LoVo (cell line): ENCODE data around the gene PYGO2.
A peak's percentile ranks its signal among the peaks of the same experiment; 100 is the strongest.

Experiments
- DNase-seq: peaks from one replicate; pipeline ENCODE4 v3.0.0-alpha.2; 2016; ENCODE audit warnings: low spot score

PYGO2 gene

DNA sequence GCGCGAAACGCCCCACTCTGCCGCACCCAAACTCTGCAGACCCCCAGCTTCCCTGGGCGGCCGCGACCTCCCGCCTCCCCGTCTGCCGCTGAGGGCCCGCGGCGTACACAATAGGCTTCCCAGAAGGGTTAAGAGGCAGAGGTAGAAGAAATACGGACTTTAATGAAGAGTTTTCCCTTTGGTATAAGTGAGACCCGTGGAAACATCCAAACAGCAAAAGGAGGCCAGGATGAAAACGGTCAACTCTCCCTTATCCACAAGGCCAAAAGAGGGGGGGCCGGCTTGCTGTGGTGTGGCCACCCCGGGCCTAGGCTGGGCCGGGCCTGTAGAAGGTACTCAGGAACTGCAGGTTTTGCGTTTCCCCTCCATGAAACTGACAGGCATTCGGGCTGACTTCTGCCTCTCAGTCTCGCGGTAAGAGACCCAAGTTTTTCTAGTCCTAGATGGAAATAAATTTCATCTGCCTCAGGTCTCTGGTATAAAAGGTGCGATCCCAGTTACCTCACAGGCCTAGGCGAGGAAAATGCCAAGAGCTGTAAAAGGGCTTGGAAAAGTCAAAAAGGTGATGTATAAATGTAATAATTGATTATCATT lies 671 bp upstream of the PYGO2 start:
- no peak for DNase-seq

DNA sequence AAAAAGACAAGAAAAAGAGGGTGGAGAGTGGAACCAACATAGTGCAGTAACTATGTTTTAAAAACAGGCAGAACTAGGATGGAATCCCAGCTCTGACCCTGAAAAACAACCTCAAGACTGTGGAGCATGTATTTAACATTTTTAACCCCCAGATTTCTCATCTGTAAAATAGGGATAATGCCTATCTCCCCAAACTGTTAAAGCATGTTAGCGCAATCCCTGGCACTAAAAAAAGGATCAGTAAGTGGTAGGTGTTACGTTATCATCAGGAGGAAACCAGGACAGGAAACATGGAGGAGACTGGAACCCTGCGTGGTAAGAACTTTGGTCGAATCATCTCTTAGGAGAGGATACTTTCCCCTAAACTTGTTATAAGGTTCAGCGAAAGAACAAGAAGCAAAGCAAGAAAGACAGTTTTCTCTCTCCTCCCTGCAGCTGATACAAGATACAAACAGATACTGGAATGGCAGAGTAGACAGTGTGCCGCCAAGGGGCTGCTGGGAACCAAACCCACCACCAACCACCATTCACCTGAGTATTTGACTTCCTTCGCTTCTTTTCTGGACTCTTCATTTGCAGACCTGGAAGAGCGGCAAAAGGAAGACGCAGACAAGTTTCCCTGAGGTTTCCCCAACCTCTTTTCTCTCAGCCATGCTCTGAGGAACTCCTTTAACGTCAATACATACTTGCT lies 991 bp downstream of the PYGO2 start:
- DNase-seq: no peak

DNA sequence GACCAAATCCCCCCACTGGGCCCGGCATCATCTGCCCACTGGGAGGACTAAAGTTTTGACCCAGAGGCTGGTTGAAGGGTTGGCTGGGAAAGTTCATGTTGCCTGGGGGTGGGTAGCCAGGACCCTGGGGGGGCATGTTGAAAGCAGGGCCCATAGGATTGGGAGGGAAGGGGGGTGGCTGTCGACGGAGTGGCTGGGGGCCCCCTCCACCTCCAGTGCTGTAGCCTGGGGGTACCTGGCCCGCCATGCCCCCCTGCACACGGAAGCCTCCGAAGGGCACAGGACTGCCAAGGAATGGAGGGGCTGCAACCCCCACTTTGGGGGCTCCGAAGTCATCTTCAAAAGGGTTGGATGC lies 2.2 kb downstream of the PYGO2 start:
- no peak for DNase-seq

DNA sequence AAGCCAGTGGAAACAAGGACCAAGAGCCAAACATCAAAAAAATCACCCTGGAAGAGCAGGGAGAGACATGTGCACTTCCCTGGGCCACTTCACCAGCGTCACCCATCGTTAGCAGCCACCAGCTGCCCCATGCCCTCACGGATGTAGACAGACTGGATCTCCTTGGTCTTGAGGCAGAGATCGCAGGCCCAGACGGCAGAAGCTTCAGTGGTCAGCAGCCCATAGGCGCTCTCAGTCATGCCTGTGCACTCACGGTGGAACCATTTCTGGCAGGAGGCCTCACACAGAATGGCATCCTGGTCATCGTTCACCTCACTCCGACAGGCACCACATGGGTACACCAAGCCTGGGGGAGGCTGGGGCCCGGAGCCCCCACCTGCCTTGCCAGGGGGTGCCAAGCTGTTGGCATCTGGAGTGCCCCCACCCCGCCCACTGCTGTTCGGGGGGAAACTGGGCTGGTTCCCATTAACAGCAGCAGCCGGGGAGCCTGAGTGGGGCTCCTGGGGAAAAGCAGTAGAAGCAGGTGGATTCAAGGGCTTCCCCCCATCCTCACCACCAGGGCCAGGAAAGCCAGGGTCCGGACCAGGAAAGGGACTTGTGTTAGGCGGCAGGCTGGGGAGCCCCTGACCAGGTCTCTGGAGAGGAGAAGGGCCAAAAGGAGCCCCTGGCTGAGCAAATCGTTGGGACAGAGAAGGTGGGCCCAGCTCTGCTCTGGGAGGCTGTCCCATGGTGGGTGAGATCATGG lies 2.7 kb downstream of the PYGO2 start:
- DNase-seq: no peak

DNA sequence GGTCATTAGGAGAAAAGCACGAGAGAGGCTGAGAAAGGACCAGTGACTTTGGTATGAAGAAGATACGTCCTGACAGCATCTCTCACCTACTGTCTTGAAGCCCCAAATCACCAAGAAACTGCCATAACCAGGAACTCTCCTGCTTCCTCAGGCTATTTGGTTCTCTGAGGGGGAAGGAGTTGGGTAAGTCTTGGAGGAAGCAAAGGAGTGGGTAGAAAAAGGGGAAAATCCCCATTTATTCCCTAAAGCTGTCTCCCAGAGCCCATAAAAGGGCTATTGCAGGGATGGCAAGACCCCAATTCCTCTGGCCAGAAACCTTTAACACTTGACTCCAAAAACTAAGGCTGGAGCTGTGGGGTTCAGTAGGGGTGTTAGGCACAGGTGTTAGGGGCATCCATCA lies 3.5 kb downstream of the PYGO2 start:
- DNase-seq: no peak

DNA sequence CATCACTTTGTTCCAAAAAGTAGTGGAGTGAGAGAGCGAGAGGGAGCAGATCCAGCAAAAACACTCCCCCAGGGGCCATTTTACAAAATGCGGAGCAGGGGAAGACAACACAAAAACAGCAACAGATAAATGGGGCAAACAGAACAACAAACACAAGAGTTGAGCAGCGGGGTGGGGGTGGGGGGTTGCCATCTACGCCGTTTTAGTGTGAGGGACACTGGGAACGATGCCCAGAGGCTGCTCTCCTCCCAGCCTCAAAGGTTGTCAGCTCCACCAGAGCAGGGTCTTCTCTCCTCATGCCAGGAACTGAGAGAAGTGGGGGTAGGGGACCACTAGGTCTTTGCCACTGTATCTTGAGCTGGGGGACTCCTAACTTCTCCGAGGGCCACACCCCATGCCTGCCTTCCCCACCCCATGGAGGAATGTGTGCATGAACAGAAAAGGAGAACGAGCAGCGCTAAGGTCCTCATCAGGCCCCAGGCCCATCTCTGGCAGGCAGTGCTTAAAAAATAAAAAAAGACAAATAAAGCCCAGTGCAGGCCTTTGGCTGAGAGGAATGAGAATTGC lies 4.4 kb downstream of the PYGO2 start:
- DNase-seq: no peak

DNA sequence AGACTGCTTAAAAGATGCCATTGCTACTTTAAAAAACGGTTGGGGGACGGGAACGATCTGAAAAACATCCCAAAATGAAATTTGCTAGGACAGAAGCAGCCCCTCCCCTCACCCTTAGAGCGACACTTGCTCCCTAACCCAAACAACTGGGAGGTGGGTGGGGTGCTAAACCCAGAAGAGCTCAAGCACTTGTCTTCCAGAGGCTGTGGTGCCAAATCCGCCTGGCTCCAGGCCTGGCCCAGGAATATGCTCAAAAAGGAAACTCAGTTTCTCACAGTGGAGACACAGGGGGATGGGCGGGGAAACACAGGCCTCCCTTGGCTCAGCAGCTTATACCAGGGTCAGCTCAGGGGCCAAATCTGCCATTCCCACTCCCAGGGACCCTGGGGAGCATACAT lies 5.0 kb downstream of the PYGO2 start:
- no peak for DNase-seq

DNA sequence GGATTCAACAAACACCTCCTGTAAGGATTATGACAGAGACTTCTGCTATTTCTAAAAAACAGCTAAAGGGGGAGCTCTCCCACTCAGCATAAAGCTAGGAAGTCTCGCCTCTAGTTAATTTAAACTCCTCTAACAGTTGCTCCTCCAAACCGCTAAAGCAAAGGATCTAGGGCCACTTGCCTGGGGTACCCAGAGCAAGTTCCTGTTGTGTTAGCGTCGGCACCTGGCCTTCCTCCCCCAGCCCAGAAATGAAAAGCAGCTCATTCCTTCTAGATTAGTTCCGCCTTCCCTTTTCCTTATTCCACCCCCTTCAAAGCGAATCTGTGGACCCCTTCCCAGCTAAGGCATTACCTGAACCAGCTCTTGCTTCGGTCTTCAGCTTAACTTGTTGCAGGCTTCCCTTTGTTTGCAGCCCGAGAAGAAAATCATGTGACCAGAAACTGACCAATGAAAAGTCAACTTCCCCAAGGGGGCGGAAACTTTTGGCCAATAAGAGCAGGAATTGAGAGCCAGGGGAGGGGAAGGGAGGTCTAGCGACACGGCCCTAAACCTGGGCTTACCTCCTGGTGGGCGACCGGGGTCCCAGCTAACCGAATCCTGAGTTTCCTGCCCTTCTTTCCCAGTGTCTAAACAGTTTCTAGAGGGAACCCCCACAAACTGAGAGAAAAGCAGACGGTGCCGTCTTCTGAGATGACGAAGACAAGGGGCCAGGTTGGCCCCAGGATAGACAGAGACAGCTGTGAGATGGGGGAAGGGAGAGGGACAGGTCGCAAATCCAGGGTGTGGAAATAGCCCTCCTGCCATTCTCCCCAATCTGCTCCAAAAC lies 5.7 kb downstream of the PYGO2 start, which contains the start of gene PBXIP1:
Gene PBXIP1, minus strand, starts transcription at position 382 of the 826 bp plus-strand sequence. CDS start 2,378 bp downstream, outside the sequence.
- DNase-seq: peak; percentile 91

DNA sequence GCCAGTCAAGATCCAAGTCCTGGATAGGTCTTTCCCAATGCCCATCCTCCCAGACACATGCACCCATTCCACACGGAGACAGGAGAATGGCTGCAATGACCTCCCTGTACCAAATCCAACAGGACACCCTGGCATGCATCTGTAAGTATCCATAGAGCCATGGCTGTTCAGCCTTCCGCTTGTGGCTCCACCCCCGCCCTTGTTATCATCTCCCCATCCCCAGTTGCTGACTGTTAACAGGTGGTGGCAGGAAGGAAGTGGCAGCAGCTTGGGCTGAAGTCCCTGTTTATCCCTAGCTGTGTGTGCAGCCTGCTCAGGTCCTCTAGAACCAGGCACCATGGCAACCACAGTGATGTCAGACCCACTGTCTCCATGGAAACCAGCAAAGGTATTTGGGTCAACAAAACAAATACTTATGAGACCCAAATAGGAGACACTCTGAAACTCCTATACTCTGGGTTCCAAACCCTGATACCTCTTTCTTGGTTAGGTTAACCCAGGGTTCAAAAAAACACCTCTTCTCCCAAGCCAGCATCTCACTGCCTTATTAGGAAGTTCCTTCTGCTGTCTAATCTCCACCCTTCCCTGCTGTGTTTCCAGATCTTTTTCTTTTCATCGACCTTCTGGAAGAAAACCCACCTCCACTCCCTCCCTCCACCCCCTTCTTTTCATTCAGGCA lies 6.4 kb downstream of the PYGO2 start:
- DNase-seq: no peak

DNA sequence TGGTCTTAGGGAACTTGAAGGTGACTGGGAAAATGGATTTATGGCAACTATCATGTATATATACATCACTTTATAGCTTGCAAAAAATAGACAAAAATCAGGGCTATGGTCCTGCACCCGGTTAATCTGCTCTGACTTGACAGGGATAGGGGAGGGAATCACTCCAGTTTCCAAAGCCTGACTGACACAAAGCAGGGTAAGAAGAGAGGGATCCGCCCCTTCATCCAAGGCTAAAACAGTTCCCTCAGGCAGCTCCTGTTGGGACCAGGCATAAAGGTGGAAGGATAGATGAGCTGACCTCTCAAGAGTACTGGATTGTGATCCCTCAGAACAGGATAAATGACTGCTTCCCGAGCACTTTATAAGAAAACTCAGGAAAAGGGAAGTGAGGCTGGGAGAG lies 7.0 kb downstream of the PYGO2 start:
- DNase-seq: no peak

DNA sequence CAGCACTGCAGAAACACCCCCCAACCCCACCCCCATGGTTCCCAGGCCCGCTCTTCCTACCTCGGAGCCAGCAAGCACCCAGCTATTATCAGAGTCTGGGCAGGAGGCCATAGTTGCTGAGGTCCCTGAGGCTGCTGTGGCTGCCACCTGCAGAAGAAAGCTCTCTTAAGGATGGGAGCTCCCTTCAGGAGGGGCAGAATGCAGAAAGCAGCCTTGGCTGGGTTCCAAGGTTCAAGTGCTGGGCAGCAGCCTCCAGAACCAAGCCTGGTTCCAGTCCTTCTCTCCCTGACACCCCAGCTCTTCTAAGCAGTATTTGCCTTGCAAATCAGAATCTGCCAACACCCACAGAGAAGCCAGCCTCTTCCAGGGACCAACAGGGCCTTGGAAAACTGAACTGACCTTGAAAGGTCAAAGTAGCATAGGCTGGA lies 8.0 kb downstream of the PYGO2 start:
- no peak for DNase-seq

DNA sequence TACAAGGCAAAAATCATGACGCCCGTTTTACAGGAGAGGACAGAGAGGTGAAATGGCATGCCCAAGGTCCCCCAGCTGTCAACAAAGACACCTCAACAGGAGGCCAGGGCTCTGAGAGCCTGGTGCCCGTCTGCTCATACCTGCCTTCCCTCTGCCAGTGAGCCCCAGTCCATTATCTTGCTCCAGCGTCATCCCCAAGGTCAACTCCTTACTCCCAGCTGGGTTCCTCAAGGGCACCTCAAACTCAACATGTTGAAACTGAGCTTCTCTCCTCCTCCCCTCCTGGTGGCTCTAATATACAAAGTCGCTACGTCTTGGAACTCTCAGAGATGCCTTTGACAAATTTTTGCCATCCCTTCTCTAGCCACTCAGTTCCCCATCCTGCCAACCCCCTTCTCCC lies 8.9 kb downstream of the PYGO2 start:
- no peak for DNase-seq

DNA sequence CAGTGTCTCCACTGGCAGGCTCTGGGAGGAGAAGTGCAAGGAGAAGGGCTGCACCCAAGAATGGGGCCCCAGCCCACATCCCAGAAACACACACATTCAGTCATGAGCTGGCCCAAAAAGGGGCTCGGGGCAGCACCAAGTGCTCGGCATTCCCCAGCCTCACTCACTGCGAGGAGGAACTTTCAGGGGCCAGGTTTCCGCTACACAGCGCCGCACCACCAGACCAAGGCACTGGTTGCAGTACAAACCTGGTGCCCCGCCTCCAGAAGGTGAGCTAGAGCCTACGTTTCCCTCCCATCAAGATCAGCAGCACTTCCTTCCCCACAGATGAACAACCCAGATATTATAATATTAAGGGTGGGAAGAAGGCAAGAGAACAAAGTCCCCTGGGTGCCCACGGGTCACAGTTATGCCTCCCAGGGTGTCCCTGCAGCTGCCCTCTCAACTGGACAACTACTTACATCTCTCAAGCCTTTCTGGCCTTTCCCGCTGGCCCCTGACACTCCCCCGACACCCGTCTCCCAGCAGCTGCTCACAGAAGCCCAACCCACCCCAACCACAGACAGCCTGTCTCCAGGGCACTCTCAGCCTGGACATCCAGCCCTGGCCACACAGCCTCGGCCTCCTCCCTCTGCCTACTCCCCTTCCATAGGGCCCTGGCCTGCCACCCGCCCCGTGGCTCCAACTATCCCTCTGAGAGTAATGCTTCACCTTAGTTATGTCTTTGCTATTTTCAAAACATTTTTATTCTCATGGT lies 9.5 kb downstream of the PYGO2 start:
- DNase-seq: no peak

DNA sequence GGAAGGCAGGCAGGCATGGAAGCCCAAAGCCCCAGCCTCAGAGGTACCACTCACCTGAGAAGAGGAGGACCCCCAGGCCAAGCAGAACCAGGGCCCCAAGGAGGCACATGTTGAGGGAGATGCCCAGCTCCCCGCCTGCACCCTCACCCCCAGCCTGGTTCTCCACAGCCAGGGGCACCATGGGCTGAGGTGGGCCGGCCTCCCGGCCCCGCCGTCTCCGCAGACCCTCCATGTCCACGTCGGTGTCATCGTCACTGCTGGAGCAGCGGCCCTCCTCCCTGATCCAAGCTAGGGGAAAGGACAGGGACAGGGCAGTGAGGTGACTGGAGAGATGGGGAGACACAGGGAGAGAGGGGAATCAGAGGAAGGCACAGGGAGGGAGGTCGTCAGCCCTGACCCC lies 13.5 kb downstream of the PYGO2 start:
- DNase-seq: no peak

DNA sequence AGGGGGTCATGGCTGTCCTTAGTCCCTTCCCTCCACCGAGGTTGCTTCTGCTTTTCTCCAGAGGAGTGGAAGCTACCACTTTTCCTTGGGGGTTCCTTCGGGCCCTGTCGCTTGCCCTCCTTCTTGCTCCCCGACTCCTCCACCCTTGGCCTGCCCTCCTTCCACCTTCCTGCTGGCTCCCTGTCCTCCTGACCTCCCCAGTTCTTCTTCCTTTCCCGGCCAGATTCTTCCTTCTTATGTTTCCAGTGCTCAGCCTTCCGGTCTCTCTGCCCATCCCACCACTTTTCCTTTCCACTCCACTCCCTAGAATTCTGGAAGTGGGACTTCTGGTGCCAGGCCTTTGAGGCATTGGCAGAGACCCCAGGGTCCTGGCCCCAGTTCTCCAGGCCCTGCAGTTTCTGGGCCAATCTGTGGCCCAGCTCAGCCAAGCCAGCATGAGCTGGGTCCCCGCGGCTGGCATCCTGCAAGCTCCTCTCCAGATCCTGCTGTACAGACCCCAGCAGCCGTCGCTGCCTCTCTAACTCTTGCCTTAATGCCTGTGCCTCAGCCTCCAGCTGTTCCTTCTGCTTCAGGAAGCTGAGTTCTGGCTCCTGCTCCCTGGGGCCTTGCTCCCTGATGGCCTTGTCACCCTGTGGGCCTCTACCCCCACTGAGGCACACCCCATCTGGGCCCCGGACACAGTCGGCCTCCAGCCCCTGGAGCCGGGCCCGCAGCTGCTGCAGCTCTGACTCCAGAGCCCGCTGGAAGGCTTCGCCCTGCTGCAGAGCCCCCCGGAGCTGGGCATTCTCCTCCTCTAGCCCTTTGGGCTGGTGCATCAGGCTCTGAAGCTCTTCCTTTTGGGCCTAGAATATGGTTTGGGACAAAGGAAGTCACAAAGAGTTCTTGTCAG lies 15.4 kb downstream of the PYGO2 start:
- DNase-seq: no peak

DNA sequence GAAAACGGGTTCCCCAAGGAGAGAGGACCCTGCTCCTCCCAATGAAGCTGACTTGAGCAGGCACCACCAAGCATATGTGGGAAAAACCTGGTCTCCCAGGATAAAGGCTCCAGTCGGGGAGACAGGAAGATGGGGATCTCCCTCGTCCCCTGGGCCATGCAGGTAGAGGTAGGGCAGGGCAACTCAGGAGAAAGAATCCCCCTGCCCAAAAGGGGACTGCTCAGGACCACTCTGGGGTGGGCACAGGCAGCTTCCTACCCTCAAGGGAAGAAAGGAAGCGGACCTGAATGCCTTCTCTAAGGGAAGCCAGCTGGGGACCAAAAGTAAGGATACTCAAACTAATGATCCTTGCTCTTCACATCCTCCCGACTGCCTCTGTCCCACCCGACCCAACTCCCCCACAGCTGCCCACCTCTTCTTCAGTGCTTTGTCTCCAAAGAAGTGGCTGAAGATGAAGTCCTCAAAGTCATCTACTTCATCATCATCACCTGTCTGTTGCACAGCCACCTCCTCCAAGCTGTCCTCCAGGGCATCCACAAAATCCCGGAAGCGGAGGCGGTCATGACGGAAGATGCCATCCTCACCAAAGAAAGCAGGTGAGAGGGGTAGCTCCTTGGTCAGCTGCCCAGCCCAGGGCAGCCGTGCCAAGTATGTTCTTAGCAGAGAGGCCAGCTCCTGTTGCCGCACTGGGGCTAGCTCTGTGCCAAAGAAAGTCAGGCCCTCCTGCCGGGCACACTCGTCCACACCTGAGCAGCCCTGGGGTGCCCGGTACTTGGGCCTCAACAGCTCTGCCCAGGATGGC lies 16.2 kb downstream of the PYGO2 start:
- DNase-seq: no peak

DNA sequence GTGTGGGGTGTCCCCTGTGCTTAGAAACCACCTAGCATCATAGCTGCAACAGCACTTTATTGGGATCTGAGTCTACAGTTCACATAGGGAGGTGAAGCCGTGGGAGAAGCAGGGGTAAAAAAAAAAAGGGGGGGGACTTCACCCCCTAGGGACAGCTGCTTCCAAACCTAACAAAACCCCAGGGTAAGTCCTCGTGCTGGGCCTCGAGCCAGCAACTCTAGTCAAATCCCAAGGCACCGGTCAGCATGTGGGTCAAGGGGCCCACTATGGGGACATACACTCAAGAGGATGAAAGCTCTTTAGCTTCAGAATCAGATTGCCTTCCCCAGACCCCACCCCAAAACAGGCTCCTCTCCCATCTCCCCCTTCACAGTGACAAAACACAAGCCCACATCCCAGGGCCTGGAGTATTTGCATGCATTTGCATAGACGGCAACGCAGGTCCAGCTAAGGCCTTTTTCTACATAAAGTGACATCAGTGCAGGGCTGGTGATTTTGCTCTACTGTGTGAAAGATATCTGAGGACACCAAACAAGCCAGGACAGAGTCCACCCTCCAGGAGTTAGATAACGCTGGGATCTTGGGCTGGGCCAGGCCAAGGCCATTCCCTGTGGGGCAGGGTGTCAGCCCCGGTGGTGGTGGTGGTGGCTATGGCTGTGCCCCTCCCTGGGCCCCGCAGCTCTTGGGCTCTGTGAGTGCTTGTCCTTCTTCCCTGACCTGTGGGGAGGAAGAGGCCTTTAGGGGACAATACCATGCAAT lies 17.0 kb downstream of the PYGO2 start:
- DNase-seq: no peak
